Cortex of kidney (tissue), 1 donor: ENCODE results near the gene OR52L1.
"Not testable (repeated sequence)": the region's sequence is repeated elsewhere in the genome, so short reads cannot be mapped to it uniquely, and the experiment has no call there.

ENCODE experiments used
- DNase-seq: peaks from one replicate; lab custom pipeline; 2025; lab: John Stamatoyannopoulos, UW

OR52L1 gene

GRCh38 chr11:5986885-5987284, at the start of gene OR52L1:
TSS of gene OR52L1 (minus strand) at chr11:5986985. CDS start at chr11:5986930, 55 bp downstream.
- no peak for DNase-seq

- no peak for DNase-seq
These were observed 44.1 kb upstream of the OR52L1 start, which contains the start of gene OR56A1 for GRCh38 chr11:6030708-6031405. TSS of gene OR56A1 (minus strand) at chr11:6030758. CDS start at chr11:6027692, 3,066 bp downstream.

- no peak for DNase-seq
These were observed 40.7 kb upstream of the OR52L1 start for GRCh38 chr11:6027501-6027900.

GRCh38 chr11:6025056-6025455, 38.3 kb upstream of the OR52L1 start:
- DNase-seq: no peak

- DNase-seq: no peak
These were observed 36.2 kb upstream of the OR52L1 start for GRCh38 chr11:6022956-6023355.

GRCh38 chr11:6013042-6013441, 26.3 kb upstream of the OR52L1 start:
- DNase-seq: no peak

- no peak for DNase-seq
These were observed 25.4 kb upstream of the OR52L1 start for GRCh38 chr11:6012035-6012668.

GRCh38 chr11:6006846-6007245, 20.1 kb upstream of the OR52L1 start, which contains the start of gene OR56A4:
TSS of gene OR56A4 (minus strand) at chr11:6006946. CDS start at chr11:6002992, 3,954 bp downstream.
- no peak for DNase-seq

- no peak for DNase-seq
These were observed 19.6 kb upstream of the OR52L1 start for GRCh38 chr11:6006395-6006794.

GRCh38 chr11:6002202-6002699, 15.5 kb upstream of the OR52L1 start:
- no peak for DNase-seq

- no peak for DNase-seq
These were observed 8.0 kb upstream of the OR52L1 start for GRCh38 chr11:5994791-5995190.

GRCh38 chr11:5992604-5993251, 5.9 kb upstream of the OR52L1 start:
- no peak for DNase-seq

GRCh38 chr11:5992150-5992549, 5.4 kb upstream of the OR52L1 start:
- no peak for DNase-seq

- DNase-seq: no peak
These were observed 2.4 kb upstream of the OR52L1 start for GRCh38 chr11:5989203-5989602.

GRCh38 chr11:5983443-5983842, 3.3 kb downstream of the OR52L1 start:
- no peak for DNase-seq

GRCh38 chr11:5973530-5973929, 13.3 kb downstream of the OR52L1 start:
- DNase-seq: no peak

GRCh38 chr11:5968394-5968793, 18.4 kb downstream of the OR52L1 start, which contains the start of gene OR56A5:
TSS of gene OR56A5 (minus strand) at chr11:5968494. CDS start at chr11:5968494, 0 bp downstream.
- no peak for DNase-seq

- no peak for DNase-seq
These were observed 19.1 kb downstream of the OR52L1 start for GRCh38 chr11:5967708-5968107.

GRCh38 chr11:5966958-5967357, 19.8 kb downstream of the OR52L1 start:
- DNase-seq: no peak

- not testable (repeated sequence) for DNase-seq
These were observed 26.0 kb downstream of the OR52L1 start for GRCh38 chr11:5960704-5961320.

- no peak for DNase-seq
These were observed 31.2 kb downstream of the OR52L1 start for GRCh38 chr11:5955586-5955985.

- DNase-seq: no peak
These were observed 44.8 kb downstream of the OR52L1 start, which contains the start of gene OR56A3 for GRCh38 chr11:5941951-5942350. TSS of gene OR56A3 (plus strand) at chr11:5942251. CDS start at chr11:5947347, 5,096 bp downstream.
